T-helper 1 cell (primary cell): ENCODE data around the gene GIMAP2.
A peak's percentile ranks its signal among the peaks of the same experiment; 100 is the strongest.
"Not testable (repeated sequence)": the region's sequence is repeated elsewhere in the genome, so short reads cannot be mapped to it uniquely, and the experiment has no call there.

Experiments
- DNase-seq, 5 donors: peaks; one replicate each; pipeline ENCODE4 v3.0.0-alpha.2; 2012 to 2020
- total RNA-seq, 4 donors: gene quantifications; one replicate each; lab custom pipeline; 2026; lab: John Stamatoyannopoulos, UW

The GIMAP2 gene
- total RNA-seq = 75.6 to 127 (median 102) reads per million in 4 donors

DNA sequence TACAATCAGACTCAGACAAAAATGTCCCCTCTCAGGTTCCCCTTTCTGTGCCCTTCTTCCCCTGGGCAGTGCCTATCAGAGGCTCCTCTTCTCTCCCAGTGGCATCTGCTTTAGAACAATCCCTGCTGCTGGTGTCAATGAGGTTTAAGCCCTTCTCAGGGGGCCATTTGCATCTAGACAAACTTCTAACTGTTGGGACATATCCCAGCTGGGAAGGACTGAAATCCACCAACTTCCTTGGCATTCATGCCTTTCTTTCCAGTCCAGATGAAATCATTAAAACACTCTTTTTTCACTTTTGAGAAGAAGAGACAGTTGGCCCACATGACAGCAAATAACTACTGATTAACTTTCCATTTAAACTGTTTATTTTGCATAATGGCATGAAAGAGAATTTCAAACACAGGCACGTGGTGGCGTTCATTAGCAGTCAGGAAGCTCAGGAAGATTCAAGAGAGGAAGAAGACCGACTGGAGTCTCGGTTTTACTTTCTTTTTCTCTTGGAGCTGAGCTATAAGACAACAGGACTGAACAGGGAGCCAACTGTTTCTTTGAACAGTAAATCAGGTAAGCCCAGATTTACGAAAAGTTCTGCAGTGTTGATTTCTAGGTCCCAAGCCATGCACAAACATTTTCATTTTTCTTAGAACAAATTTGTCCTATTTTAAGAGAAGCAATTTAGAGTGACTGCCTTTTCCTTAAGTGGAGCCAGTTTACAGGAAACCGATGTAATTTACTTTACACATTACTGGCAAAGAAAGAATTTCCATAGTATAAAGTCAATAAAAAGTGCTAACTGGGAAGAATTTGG lies at the start of gene GIMAP2:
Gene GIMAP2 (plus strand): TSS at position 488 of the 811 bp plus-strand sequence. CDS start 1,354 bp downstream, outside the sequence.
- DNase-seq = peak in 2 of 5 donors; percentile 30 to 80

GRCh38 chr7:150641854-150642253 lies 43.7 kb upstream of the GIMAP2 start:
- DNase-seq = no peak

- no peak for DNase-seq
Measured at GRCh38 chr7:150642926-150643325, 42.6 kb upstream of the GIMAP2 start.

DNA sequence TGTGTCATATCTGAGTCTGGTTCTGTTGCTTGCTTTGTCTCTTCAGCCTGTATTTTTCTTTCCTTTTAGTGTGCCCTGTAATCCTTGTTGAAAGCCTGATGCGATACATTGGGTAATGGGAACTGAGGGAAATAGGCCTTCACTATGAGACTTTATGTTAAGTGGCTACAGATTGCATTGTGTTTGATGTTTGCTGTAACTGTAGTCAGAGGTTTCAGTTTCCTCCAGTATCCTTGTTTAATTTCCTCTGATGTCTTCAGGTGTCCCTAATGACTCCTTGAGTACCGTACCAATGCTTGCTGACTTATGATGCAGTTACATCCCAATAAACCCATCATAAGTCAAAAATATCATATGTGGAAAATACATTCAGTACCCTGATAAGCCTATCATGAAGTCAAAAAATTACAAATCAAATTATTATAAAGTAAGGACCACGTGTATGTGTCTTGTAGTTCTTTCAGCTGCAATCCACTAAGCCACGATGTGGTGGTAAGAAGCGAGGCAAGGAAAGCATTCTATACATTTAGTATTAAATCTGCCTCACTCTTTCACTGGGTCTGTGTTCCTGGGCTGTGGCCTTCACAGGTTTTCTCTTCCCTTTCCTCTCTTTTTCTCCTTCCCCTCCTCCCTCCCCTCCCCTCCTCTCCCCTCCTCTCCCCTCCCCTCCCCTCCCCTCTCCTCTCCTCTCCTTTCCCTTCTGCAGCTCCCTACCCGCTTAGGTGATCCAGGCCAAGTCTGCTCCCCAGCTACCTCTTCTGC lies 40.1 kb upstream of the GIMAP2 start:
- DNase-seq = no peak

DNA sequence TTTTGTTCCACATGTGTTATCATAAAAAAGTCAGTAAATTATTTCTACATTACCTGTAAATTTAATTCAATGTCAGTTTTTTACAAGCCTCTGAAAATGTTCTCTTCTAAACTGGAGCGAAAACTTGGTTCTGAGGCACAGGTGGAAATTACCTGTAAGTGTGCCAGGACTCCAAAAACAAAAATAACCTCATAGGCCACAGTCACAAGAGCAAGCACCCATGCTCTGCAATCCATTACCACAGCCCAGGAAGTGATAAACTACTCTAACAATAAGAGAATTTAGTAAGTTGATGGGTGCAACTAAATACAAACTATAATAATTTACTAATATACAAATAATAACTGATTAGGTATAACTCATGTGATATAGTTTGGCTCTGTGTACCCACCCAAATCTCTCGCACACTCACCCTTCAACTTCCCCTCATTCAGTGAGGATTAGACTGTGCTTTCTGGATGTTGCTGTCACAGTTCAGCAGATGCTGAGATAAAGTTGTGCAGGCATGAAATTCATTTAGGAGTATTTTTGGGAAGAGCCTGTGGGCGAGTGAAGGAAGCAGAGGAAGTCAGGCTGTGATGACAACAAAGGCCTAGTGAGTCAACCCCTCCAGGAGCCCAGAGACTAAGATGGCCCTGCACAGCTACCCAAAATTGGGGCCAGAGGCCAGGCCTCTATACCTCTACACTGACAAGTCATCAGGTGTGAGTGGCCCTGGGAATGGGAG lies 37.0 kb upstream of the GIMAP2 start:
- no peak for DNase-seq

DNA sequence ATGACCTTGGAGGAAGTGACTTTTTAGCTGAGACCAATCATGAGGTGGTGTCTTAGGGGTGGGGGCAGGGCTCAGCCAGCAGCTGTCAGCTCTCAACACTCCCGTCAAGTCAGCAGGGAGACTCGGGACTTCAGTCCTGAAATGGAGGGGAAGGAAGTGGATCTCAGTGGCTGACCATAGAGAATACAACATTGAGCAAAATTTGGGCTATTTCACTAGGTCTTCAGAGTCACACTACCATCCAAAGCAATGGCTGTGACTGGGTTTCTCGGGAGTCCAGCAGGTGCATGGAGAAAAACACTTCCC lies 36.5 kb upstream of the GIMAP2 start:
- no peak for DNase-seq

- DNase-seq = no peak
Measured at GRCh38 chr7:150654692-150655091, 30.8 kb upstream of the GIMAP2 start.

DNA sequence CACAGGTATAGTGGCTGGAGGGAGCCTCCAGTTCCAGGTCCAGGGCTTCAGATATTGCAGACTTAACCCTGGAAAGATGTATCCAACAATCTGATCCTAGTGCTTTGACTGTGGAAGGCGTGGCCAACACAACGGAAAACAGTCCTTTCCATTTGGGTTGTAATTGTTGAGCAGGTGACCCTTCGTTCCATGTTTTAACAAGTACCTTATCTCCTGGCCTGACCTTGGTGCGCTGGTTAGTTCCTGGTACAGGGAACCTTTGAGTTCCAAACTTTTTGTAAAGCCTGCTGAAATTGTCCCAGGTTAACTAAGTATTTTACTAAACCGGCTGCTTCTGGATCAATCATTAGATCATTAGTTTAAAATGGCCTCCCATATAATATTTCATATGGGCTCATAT lies 29.5 kb upstream of the GIMAP2 start:
- DNase-seq = no peak

GRCh38 chr7:150657526-150657925 lies 28.0 kb upstream of the GIMAP2 start:
- DNase-seq = no peak

DNA sequence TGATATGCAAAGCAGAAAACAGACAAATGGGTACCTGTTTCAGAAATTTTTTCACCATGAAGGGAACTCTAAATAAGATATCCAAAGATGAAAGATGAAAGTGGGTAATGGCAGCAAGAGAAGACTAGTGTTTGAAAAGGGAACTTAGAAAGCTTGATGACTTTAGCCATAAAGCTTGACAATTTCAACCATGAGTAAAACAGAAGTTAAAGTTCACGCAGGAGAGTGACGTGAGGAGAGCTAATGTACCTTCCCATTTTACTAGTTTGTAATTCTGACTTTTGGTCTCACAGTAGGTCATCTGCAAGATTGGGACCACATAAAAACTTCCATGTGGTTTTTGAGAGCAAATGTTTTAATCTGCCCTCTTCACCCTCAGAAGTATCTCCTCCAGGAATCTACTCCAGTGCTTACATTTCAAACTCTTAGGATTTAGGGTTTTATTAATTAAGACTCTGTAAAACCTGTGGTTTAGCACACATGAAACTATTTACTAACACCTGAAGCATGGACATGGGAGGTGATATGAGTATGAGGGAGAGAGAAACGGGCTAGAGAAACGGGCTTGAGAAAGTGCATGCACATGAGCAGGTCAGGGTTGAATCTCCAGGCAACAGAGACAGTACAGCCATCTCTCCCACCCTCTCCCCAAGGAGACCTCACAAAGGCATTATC lies 24.4 kb upstream of the GIMAP2 start:
- no peak for DNase-seq

- not testable (repeated sequence) for DNase-seq
Measured at GRCh38 chr7:150662821-150663220, 22.7 kb upstream of the GIMAP2 start.

DNA sequence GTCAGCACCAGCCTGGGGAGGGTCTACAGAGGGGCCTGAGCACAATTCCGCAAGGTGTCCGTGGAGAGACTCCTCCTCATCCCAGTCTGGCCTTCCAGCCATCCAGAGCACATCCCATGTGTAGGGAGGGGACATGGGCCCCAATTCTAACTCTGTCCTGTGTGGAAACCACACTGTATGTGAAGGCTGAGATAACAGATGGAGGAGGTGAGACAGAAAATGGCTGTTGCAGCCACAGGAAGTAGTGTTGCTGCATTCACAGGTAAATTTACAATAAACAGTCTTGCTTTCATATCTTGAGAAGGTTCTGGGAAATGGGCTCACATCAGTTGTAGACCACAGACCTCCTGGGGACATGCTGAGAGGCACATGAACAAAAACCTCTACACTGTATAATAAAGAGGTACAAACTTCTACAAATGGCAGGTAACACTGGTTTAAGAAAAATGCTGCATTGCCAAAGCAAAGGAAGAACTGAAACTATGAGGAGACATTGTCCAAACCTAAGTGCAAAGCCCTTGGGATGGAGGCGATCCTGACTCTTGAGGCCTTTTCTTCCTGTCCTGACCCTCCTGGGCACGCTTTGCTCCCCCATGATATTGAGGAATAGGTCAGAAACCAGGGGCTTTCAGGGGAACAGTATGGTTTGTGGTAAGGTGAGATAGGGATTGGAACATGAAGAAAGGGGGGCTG lies 21.6 kb upstream of the GIMAP2 start:
- peak in 2 of 5 donors; percentile 14 to 96 for DNase-seq

DNA sequence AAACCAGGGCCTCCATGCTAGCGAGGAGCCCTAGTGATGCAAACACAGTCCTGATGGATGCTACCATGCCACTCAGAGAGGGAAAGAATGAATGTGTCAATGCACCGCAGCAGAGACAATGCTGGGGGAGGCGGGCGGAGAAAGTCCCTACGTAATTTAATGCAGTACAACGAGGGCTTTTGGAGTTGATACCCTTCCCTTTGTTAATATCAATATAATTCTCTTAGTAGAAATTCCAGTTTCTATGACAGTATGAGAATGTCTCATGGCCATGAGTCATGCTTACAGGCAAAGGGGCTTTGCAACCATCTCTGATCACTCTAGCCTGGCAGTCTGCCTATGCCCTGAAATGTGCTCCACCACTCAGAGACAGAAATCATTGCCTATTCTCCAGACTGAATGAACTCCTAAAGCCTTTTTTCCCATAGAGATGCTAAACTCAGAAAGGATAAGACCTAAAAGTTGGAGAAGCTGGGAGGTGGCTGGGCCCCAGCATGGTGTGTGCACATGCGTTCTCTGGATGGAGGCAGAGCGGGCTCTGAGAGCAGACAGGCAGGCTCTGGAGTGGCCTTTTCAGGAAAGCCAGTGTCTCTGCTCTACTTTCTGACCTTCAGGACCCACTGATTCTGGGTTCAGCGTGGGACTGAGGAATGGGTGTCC lies 20.3 kb upstream of the GIMAP2 start:
- DNase-seq = peak in 1 of 5 donors; percentile 51

DNA sequence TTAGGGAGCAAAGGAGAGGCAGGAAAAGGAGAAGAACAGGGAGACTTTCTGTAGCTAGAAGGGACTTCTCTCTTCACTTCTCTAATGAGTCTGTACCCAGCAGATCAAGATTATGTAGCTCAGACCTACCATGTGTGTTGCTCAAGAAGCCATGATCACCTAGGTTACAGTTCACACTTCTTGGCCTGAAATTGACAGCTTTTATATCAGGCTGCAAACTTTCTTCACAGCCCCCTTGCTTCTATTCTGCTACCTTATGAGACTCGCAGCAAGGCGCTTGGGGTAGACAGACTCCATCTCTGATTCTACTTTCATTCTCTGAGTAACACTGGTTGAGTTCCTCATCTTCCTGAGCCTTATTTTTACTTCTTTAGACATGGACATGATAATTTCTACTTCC lies 19.6 kb upstream of the GIMAP2 start:
- peak in 1 of 5 donors; percentile 63 for DNase-seq

DNA sequence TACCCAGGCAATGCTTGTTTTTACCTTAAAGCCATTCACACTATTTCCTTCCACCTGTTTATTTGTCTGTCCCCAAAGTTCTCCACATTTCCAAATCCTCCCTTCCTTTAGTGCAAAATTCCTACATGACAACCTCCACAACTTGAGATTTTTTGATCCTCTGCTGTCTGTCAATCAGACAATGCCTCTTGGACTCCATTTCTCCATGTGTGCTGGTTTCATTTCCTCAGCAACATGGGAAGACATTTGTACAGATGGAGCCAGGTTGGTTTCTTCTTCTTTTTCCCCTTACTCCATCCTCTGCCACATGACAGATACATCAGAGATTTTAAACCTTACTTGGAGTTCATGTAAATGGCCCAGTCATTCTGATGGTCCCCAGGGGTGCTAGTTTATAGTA lies 19.1 kb upstream of the GIMAP2 start:
- DNase-seq = no peak

- peak in 4 of 5 donors; percentile 31 to 93 (median 39) for DNase-seq
Measured at GRCh38 chr7:150668472-150668911, 17.0 kb upstream of the GIMAP2 start.

GRCh38 chr7:150668977-150669376 lies 16.5 kb upstream of the GIMAP2 start:
- DNase-seq = no peak

DNA sequence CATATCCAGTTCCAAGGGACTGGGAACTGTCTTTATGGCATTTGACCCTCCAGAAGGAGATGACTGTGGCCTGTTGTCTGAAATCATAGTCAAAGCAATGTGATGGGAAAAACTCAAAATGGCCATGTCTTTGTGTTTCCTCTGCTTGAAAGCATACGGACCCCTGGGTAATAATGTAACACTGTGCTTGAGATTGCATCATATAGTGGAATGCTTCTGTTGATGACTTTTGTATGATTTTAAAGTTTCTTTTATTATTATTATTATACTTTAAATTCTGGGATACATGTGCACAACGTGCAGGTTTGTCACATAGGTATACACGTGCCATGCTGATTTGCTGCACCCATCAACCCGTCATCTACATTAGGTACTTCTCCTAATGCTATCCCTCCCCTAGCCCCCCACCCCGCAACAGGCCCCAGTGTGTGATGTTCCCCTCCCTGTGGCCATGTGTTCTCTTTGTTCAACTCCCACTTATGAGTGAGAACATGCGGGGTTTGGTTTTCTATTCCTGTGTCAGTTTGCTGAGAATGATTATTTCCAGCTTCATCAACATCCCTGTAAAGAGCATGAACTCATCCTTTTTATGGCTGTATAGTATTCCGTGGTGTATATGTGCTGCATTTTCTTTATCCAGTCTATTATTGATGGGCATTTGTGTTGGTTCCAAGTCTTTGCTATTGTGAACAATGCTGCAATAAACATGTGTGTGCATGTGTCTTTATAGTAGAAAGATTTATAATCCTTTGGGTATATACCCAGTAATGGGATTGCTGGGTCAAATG lies 13.5 kb upstream of the GIMAP2 start:
- DNase-seq = not testable (repeated sequence)

DNA sequence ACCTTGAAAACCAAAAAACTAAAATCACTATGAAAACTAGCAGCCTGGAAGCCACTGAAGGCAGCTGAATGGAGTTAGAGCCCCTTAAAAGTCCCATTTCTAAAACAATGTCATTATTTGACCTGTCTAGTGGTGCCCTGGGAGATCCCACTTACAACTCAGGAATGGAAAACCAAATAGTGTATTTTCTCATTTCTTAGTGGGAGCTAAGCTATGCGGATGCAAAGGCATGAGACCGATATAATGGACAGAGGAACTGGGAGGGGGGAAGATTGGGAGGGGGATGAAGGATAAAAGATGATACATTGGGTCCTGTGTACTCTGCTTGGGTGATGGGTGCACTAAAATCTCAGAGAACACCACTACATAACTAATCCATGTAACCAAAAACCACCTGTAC lies 9.8 kb upstream of the GIMAP2 start:
- no peak for DNase-seq

DNA sequence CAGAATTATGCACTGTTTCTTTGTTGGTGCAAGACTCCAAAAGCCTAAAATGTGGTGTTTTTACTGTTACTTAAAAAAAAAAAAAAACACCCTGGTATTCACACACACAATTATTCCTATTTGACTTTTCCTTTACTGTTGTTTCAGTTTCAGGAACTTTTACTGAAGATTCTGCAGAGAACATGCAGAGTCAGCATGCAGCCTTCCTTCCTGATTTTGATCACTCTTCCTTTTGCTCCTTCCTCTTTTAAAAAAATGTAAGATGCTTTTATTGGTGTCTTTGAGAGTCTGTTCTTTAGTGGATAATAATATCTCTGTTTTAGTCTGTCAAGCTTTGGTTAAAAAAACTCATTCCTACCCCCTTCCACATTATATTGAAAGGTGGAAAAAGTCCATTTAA lies 9.2 kb upstream of the GIMAP2 start:
- DNase-seq = not testable (repeated sequence)

DNA sequence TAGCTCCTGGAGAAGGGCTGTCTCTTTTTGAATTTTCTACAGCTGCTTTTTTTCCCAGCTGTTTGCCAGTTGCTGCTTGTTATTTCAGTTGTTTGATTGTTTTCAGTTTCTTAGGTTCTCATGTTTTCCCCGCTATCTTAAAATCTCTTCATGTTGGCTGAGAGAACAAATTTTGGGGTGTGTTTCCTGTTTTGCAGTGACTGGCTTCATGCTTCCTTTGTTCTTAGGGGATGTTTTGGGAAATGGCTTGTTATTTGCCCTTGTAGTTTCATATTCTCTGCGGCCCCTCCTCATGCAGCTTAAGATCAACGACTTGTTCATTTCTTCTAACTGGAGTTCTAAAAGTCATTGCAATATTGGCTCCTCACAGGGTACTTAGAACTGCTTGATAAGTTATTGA lies 8.7 kb upstream of the GIMAP2 start:
- DNase-seq = peak in 2 of 5 donors; percentile 44 to 56
